GM23338 (cell line): Measurements from ENCODE around the gene CHAF1B. TPM values are rescaled to one million over a fixed set of nuclear protein-coding genes. Genes with fewer than 3 reads are reported as not detected.

Experiments
- ATAC-seq: fragments of 200-7000 bp; cut with Tn5 transposase; 3 replicates; pipeline ENCODE4 v1.9.1; 2020
- DNase-seq: peaks from one replicate; pipeline ENCODE4 v3.0.0-alpha.2; 2015; ENCODE audit warnings: low spot score
- H2AFZ ChIP-seq: fragments of 200-600 bp; sonication (generic); 2 replicates; pipeline ENCODE4 v1.8.0; 2016; ENCODE audit warnings: antibody characterized with exemption, mild to moderate bottlenecking, moderate library complexity
- H3F3A ChIP-seq: fragments of 200-600 bp; sonication (generic); replicated peaks from 2 replicates; pipeline ENCODE4 v1.8.0; 2017; ENCODE audit warnings: antibody characterized with exemption, mixed run types, low read depth
- H3K27ac ChIP-seq: fragments of 200-600 bp; sonication (generic); 2 replicates; pipeline ENCODE4 v1.6.1; 2016; ENCODE audit warnings: low read depth
- H3K27me3 ChIP-seq: fragments of 200-600 bp; sonication (generic); 2 replicates; pipeline ENCODE4 v1.8.0; 2016; ENCODE audit warnings: mild to moderate bottlenecking, mixed run types, moderate library complexity; ENCODE audit not compliant: insufficient read depth
- H3K36me3 ChIP-seq: fragments of 200-600 bp; sonication (generic); 2 replicates; pipeline ENCODE4 v1.8.0; 2016; ENCODE audit warnings: mild to moderate bottlenecking; ENCODE audit not compliant: insufficient read depth
- H3K4me1 ChIP-seq: fragments of 200-600 bp; sonication (generic); 2 replicates; pipeline ENCODE4 v1.8.0; 2016; ENCODE audit warnings: mild to moderate bottlenecking, moderate library complexity; ENCODE audit not compliant: insufficient read depth
- H3K4me2 ChIP-seq: fragments of 200-600 bp; sonication (generic); 2 replicates; pipeline ENCODE4 v1.7.1; 2017; ENCODE audit warnings: mixed run types
- H3K4me3 ChIP-seq: fragments of 200-600 bp; sonication (generic); 2 replicates; pipeline ENCODE4 v1.6.1; 2016; ENCODE audit warnings: mixed run types
- H3K79me2 ChIP-seq: fragments of 200-600 bp; sonication (generic); replicated peaks from 2 replicates; pipeline ENCODE4 v1.8.0; 2017; ENCODE audit warnings: mild to moderate bottlenecking; ENCODE audit not compliant: insufficient read depth
- H3K9me2 ChIP-seq: fragments of 200-600 bp; sonication (generic); 2 replicates; pipeline ENCODE4 v1.8.0; 2017; ENCODE audit not compliant: insufficient read depth
- H4K20me1 ChIP-seq: fragments of 200-600 bp; sonication (generic); replicated peaks from 2 replicates; pipeline ENCODE4 v1.8.0; 2017; ENCODE audit warnings: mild to moderate bottlenecking; ENCODE audit not compliant: insufficient read depth
- H3K27ac Mint-ChIP-seq: 2 replicates; pipeline ENCODE4 v1.8.0; 2020; ENCODE audit warnings: inconsistent platforms, mild to moderate bottlenecking, moderate library complexity, mixed read lengths
- H3K27me3 Mint-ChIP-seq: 3 replicates; pipeline ENCODE4 v1.8.0; 2022; ENCODE audit warnings: low read depth, mild to moderate bottlenecking, moderate library complexity, mixed read lengths, inconsistent platforms; ENCODE audit not compliant: insufficient read depth, poor library complexity
- H3K36me3 Mint-ChIP-seq: 3 replicates; pipeline ENCODE4 v1.8.0; 2021; ENCODE audit warnings: low read depth, mild to moderate bottlenecking, inconsistent platforms, moderate library complexity, mixed read lengths
- H3K4me1 Mint-ChIP-seq: 3 replicates; pipeline ENCODE4 v1.8.0; 2020; ENCODE audit warnings: mild to moderate bottlenecking, inconsistent platforms, mixed read lengths
- H3K4me3 Mint-ChIP-seq: 3 replicates; pipeline ENCODE4 v1.8.0; 2021; ENCODE audit warnings: moderate library complexity, mild to moderate bottlenecking, inconsistent platforms, mixed read lengths
- H3K9me3 Mint-ChIP-seq: 3 replicates; pipeline ENCODE4 v1.8.0; 2020; ENCODE audit warnings: moderate library complexity, mild to moderate bottlenecking, inconsistent platforms, mixed read lengths
- CREB1 ChIP-seq: fragments of 250-450 bp; sonication (Bioruptor Pico); IDR thresholded peaks from 2 replicates; pipeline ENCODE4 v1.5.0; 2020; ENCODE audit warnings: low read depth, mild to moderate bottlenecking, moderate library complexity
- EZH2 ChIP-seq: fragments of 200-600 bp; sonication (generic); IDR thresholded peaks from one replicate; pipeline ENCODE4 v1.8.0; 2017; ENCODE audit warnings: antibody characterized with exemption, mild to moderate bottlenecking, low read depth; ENCODE audit not compliant: unreplicated experiment
- EZH2phosphoT487 ChIP-seq: fragments of 200-600 bp; sonication (generic); IDR thresholded peaks from one replicate; pipeline ENCODE4 v1.8.1; 2018; ENCODE audit warnings: antibody characterized with exemption; ENCODE audit not compliant: unreplicated experiment
- JUNB ChIP-seq: IDR thresholded peaks from one replicate; pipeline ENCODE4 v1.6.1; 2016; ENCODE audit warnings: antibody characterized with exemption; ENCODE audit not compliant: unreplicated experiment
- STAT1 ChIP-seq: IDR thresholded peaks from one replicate; pipeline ENCODE4 v1.6.1; 2016; ENCODE audit warnings: antibody characterized with exemption; ENCODE audit not compliant: unreplicated experiment
- ZNF114 ChIP-seq: fragments of 250-450 bp; sonication (Bioruptor Pico); IDR thresholded peaks from 2 replicates; pipeline ENCODE4 v1.5.0; 2020; ENCODE audit warnings: mild to moderate bottlenecking, moderate library complexity
- polyA plus RNA-seq: library from polyadenylated mRNA; unstranded; fragments of >200 nt; fragmentation: Nextera tagmentation; extraction: Ambion mirVana; gene quantifications from 2 replicates; pipeline ENCODE4 v1.2.1, GENCODE V29; 2016
- total RNA-seq: library from RNA; depleted of rRNA; stranded (reverse); fragments of >200 nt; shearing (Covaris generic); gene quantifications from 2 replicates; pipeline ENCODE4 v1.2.3, GENCODE V29; 2014
- TF ChIP-seq, protein P1 (sequence below): IDR thresholded peaks from 2 replicates; pipeline ENCODE4 v1.6.1; 2016; ENCODE audit warnings: antibody characterized with exemption
- TF ChIP-seq, protein P2 (sequence below): IDR thresholded peaks from one replicate; pipeline ENCODE4 v1.6.1; 2018; ENCODE audit warnings: antibody characterized with exemption; ENCODE audit not compliant: unreplicated experiment
- TF ChIP-seq, protein P3 (sequence below), 2 experiments: fragments of 200-600 bp in 1 of 2; sonication (generic) in 1 of 2; conservative IDR thresholded peaks; 2 replicates each; pipeline versions ENCODE4 v1.5.1 to v1.6.1; 2016 to 2017; ENCODE audit warnings: antibody characterized with exemption in 2 of 2, low read depth in 2 of 2, mild to moderate bottlenecking in 2 of 2, moderate library complexity in 1 of 2

The CHAF1B gene
- total and polyA plus RNA-seq, 2 experiments from 2014 or later: 7.9 to 13.1 TPM

DNA sequence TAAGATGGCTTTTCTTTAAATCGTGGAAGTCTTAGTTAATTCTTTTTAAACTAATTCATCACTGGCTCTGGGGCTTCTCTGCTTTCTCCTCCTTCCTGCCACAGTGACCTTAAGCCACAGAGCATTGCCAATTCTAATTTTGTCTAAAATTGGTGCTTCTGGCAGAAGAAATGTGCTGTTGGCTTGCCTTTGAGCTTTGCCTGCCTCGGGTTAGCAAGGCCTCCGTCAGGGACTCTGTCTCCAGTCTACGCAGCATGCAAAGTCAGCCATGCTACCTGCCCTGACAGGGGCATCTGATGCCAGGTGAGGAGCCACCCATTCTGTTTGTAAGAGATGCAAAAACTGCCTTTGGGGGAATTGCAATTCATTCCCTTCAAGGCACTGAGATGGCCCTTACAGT, 69.5 kb downstream of the CHAF1B start:
- no peaks in the 10 kb centered on the region for H3K9me3 Mint-ChIP-seq
- peak overlapping the region; percentile 11; the same call in 1 of the 2 replicates for H3K27ac ChIP-seq
- peak overlapping the region; percentile 87 for H2AFZ ChIP-seq
- no peak overlapping the region for H3K4me3 ChIP-seq
- DNase-seq: no peak
- H3K79me2 ChIP-seq: no peaks in the 10 kb centered on the region
- no peak overlapping the region for H3K4me2 ChIP-seq
- no peak for ATAC-seq
- TF ChIP-seq, protein P1, sequence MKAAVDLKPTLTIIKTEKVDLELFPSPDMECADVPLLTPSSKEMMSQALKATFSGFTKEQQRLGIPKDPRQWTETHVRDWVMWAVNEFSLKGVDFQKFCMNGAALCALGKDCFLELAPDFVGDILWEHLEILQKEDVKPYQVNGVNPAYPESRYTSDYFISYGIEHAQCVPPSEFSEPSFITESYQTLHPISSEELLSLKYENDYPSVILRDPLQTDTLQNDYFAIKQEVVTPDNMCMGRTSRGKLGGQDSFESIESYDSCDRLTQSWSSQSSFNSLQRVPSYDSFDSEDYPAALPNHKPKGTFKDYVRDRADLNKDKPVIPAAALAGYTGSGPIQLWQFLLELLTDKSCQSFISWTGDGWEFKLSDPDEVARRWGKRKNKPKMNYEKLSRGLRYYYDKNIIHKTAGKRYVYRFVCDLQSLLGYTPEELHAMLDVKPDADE: no peak
- TF ChIP-seq JUNB (no peak), CREB1 (CRISPR knock-in tag) (no peak)
- TF ChIP-seq, protein P2, sequence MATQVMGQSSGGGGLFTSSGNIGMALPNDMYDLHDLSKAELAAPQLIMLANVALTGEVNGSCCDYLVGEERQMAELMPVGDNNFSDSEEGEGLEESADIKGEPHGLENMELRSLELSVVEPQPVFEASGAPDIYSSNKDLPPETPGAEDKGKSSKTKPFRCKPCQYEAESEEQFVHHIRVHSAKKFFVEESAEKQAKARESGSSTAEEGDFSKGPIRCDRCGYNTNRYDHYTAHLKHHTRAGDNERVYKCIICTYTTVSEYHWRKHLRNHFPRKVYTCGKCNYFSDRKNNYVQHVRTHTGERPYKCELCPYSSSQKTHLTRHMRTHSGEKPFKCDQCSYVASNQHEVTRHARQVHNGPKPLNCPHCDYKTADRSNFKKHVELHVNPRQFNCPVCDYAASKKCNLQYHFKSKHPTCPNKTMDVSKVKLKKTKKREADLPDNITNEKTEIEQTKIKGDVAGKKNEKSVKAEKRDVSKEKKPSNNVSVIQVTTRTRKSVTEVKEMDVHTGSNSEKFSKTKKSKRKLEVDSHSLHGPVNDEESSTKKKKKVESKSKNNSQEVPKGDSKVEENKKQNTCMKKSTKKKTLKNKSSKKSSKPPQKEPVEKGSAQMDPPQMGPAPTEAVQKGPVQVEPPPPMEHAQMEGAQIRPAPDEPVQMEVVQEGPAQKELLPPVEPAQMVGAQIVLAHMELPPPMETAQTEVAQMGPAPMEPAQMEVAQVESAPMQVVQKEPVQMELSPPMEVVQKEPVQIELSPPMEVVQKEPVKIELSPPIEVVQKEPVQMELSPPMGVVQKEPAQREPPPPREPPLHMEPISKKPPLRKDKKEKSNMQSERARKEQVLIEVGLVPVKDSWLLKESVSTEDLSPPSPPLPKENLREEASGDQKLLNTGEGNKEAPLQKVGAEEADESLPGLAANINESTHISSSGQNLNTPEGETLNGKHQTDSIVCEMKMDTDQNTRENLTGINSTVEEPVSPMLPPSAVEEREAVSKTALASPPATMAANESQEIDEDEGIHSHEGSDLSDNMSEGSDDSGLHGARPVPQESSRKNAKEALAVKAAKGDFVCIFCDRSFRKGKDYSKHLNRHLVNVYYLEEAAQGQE: no peak
- TF ChIP-seq, protein P3, sequence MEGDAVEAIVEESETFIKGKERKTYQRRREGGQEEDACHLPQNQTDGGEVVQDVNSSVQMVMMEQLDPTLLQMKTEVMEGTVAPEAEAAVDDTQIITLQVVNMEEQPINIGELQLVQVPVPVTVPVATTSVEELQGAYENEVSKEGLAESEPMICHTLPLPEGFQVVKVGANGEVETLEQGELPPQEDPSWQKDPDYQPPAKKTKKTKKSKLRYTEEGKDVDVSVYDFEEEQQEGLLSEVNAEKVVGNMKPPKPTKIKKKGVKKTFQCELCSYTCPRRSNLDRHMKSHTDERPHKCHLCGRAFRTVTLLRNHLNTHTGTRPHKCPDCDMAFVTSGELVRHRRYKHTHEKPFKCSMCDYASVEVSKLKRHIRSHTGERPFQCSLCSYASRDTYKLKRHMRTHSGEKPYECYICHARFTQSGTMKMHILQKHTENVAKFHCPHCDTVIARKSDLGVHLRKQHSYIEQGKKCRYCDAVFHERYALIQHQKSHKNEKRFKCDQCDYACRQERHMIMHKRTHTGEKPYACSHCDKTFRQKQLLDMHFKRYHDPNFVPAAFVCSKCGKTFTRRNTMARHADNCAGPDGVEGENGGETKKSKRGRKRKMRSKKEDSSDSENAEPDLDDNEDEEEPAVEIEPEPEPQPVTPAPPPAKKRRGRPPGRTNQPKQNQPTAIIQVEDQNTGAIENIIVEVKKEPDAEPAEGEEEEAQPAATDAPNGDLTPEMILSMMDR (conservative IDR thresholded peaks at IDR 0.05; ENCODE audit: low read depth in 2 of 2): no peak
- no peaks in the 10 kb centered on the region for H3K36me3 ChIP-seq
- no peak overlapping the region for H3K4me3 Mint-ChIP-seq
- H3K4me1 Mint-ChIP-seq: peaks cover 18% of the 10 kb centered on the region
- H3K4me1 ChIP-seq: peaks cover 13% of the 10 kb centered on the region
- H4K20me1 ChIP-seq: no peaks in the 10 kb centered on the region
- H3K27me3 Mint-ChIP-seq: peaks cover 4% of the 10 kb centered on the region
- H3K36me3 Mint-ChIP-seq: no peaks in the 10 kb centered on the region
- H3K27me3 ChIP-seq: no peaks in the 10 kb centered on the region
- H3K9me2 ChIP-seq: no peaks in the 10 kb centered on the region
- no peaks in the 10 kb centered on the region for H3F3A ChIP-seq
- no peak overlapping the region for H3K27ac Mint-ChIP-seq

DNA sequence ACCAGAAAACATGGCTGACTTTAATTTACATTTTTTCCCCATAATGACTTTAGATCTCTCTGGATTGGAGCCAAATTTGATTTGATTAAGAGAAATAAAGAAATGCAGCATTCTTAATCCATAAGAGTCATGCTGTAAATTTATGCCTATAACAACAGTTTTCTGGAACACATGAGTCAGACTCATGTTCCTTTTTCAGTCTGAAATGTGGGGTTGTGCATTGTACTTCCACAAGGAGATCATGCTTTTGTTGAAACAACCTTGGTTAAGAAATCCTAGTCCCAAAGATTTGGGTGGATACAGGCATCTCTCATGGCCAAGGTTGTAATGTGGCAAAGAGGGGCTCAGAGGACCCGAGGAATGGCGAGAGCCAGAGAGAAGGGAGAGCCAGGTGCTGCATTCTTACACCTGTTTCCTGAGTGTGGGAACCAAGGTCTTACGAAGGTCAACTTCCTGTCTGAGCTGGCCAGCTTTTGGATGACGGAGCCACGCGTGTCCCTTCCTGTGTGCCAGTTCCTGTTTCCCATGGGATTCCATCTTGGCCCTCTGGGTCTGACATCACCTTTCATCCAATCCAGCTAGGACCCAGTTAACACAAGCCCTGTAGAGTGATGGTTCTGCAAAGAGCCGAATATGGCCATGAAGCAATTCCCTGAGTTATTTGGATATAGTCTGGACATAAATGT, 71.7 kb downstream of the CHAF1B start:
- no peaks in the 10 kb centered on the region for H3F3A ChIP-seq
- Mint-ChIP-seq H3K27ac (no peak overlapping the region), H3K4me3 (no peak overlapping the region), H3K4me1 (peaks cover 19% of the 10 kb centered on the region), H3K36me3 (no peaks in the 10 kb centered on the region), H3K27me3 (peaks cover 4% of the 10 kb centered on the region), H3K9me3 (no peaks in the 10 kb centered on the region)
- H3K27me3 ChIP-seq: no peaks in the 10 kb centered on the region
- H3K9me2 ChIP-seq: no peaks in the 10 kb centered on the region
- no peaks in the 10 kb centered on the region for H4K20me1 ChIP-seq
- DNase-seq (no peak), ATAC-seq (no peak)
- no peak overlapping the region for H2AFZ ChIP-seq
- H3K4me3 ChIP-seq: no peak overlapping the region
- H3K36me3 ChIP-seq: no peaks in the 10 kb centered on the region
- H3K4me1 ChIP-seq: peaks cover 13% of the 10 kb centered on the region
- no peak overlapping the region for H3K27ac ChIP-seq
- no peak overlapping the region for H3K4me2 ChIP-seq
- H3K79me2 ChIP-seq: no peaks in the 10 kb centered on the region
- no peak for TF ChIP-seq ZNF114 (CRISPR knock-in tag)
- TF ChIP-seq, protein P2: no peak
- TF ChIP-seq CREB1 (CRISPR knock-in tag): no peak
- TF ChIP-seq, protein P3 (conservative IDR thresholded peaks at IDR 0.05; ENCODE audit: low read depth in 2 of 2): no peak
- no peak for TF ChIP-seq STAT1
- TF ChIP-seq EZH2: no peak
- TF ChIP-seq JUNB: no peak
- no peak for TF ChIP-seq EZH2phosphoT487
